ENCODE measurements around the gene PDE6C.

DNA sequence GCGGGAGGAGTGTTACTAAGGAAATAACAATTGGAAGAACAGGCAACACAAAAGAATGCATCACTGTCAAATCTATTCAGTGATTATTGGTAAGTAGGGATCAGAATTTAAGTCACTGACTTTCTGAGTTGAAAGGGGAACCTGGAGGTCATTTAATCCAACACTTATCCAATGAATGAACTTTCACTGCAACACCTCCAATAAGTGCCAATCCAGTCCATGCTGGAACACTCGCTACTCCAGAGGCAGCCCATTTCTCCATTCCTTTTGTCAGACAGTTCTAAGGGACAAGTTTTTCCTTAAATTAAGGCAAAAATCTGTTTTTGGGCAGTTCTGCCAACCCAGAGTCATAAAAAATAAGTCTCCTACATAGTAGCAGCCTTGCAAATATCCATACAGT lies 60.6 kb downstream of the PDE6C start:
- no peak for TF ChIP-seq POLR2AphosphoS5 (IDR thresholded peaks at IDR 0.05; ENCODE audit: low read depth, low read length)
- TF ChIP-seq, protein P1, sequence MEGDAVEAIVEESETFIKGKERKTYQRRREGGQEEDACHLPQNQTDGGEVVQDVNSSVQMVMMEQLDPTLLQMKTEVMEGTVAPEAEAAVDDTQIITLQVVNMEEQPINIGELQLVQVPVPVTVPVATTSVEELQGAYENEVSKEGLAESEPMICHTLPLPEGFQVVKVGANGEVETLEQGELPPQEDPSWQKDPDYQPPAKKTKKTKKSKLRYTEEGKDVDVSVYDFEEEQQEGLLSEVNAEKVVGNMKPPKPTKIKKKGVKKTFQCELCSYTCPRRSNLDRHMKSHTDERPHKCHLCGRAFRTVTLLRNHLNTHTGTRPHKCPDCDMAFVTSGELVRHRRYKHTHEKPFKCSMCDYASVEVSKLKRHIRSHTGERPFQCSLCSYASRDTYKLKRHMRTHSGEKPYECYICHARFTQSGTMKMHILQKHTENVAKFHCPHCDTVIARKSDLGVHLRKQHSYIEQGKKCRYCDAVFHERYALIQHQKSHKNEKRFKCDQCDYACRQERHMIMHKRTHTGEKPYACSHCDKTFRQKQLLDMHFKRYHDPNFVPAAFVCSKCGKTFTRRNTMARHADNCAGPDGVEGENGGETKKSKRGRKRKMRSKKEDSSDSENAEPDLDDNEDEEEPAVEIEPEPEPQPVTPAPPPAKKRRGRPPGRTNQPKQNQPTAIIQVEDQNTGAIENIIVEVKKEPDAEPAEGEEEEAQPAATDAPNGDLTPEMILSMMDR (IDR thresholded peaks at IDR 0.05): no peak
- TF ChIP-seq, protein P2, sequence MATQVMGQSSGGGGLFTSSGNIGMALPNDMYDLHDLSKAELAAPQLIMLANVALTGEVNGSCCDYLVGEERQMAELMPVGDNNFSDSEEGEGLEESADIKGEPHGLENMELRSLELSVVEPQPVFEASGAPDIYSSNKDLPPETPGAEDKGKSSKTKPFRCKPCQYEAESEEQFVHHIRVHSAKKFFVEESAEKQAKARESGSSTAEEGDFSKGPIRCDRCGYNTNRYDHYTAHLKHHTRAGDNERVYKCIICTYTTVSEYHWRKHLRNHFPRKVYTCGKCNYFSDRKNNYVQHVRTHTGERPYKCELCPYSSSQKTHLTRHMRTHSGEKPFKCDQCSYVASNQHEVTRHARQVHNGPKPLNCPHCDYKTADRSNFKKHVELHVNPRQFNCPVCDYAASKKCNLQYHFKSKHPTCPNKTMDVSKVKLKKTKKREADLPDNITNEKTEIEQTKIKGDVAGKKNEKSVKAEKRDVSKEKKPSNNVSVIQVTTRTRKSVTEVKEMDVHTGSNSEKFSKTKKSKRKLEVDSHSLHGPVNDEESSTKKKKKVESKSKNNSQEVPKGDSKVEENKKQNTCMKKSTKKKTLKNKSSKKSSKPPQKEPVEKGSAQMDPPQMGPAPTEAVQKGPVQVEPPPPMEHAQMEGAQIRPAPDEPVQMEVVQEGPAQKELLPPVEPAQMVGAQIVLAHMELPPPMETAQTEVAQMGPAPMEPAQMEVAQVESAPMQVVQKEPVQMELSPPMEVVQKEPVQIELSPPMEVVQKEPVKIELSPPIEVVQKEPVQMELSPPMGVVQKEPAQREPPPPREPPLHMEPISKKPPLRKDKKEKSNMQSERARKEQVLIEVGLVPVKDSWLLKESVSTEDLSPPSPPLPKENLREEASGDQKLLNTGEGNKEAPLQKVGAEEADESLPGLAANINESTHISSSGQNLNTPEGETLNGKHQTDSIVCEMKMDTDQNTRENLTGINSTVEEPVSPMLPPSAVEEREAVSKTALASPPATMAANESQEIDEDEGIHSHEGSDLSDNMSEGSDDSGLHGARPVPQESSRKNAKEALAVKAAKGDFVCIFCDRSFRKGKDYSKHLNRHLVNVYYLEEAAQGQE (IDR thresholded peaks at IDR 0.05; ENCODE audit: insufficient read depth in 1 of 2, low read depth in 2 of 2, low read length in 1 of 2): no peak

Measured in Panc1 (cell line).